Thymus (tissue), 11 donors: ENCODE measurements around the gene FARSB. TPM values are rescaled to one million over a fixed set of nuclear protein-coding genes. Genes with fewer than 3 reads are reported as not detected.

Experiments
- DNase-seq, 9 donors: peaks; one replicate each; pipeline ENCODE4 v3.0.0-alpha.2; 2013; ENCODE audit warnings: low spot score in 9 of 9, low read depth in 6 of 9, missing footprints in 1 of 9
- H3K27ac ChIP-seq, 2 donors: one replicate each; pipeline ENCODE4 v1.5.1; 2013; ENCODE audit warnings: control low read depth in 1 of 2, low read depth in 1 of 2, low read length in 1 of 2, mild to moderate bottlenecking in 1 of 2, moderate library complexity in 1 of 2
- H3K27me3 ChIP-seq, 2 donors: one replicate each; pipeline ENCODE4 v1.5.1; 2013; ENCODE audit warnings: low read length in 1 of 2; ENCODE audit not compliant: control insufficient read depth in 2 of 2, insufficient read depth in 1 of 2
- H3K36me3 ChIP-seq, 2 donors: one replicate each; pipeline ENCODE4 v1.5.1; 2013; ENCODE audit warnings: low read length in 1 of 2, mild to moderate bottlenecking in 1 of 2, moderate library complexity in 1 of 2; ENCODE audit not compliant: control insufficient read depth in 2 of 2, insufficient read depth in 2 of 2
- H3K4me1 ChIP-seq, 2 donors: one replicate each; pipeline ENCODE4 v1.5.1; 2013; ENCODE audit warnings: low read length in 2 of 2; ENCODE audit not compliant: control insufficient read depth in 2 of 2, insufficient read depth in 2 of 2
- H3K4me3 ChIP-seq, 2 donors: one replicate each; pipeline ENCODE4 v1.5.1; 2013; ENCODE audit warnings: low read length in 2 of 2, control low read depth in 1 of 2, mild to moderate bottlenecking in 1 of 2
- H3K9me3 ChIP-seq, 2 donors: one replicate each; pipeline ENCODE4 v1.5.1; 2013; ENCODE audit warnings: low read length in 1 of 2, mild to moderate bottlenecking in 1 of 2; ENCODE audit not compliant: control insufficient read depth in 2 of 2, insufficient read depth in 1 of 2
- WGBS: extraction: QIAGEN DNeasy Blood & Tissue Kit; methylation state at CpG from one replicate; pipeline ENCODE4 v1.1.7; 2013; 5-methylcytosine and 5-hydroxymethylcytosine counted together
- polyA plus RNA-seq: library from polyadenylated mRNA; stranded (reverse); fragments of 200-250 nt; gene quantifications from one replicate; pipeline ENCODE4 v1.2.3, GENCODE V29; 2013
- total RNA-seq: library from RNA; stranded (reverse); fragments of 120-200 nt; gene quantifications from one replicate; pipeline ENCODE4 v1.2.4, GENCODE V29; 2013
- donor health status: healthy.

FARSB gene
- total and polyA plus RNA-seq, 2 donors = 13.5 to 15.9 TPM

GRCh38 chr2:222651718-222652418 lies 4.0 kb downstream of the FARSB start:
- DNase-seq = no peak
- Histone ChIP-seq H3K27ac (no peak overlapping the region), H3K4me1 (peaks cover 11 to 12% of the 10 kb centered on the region in 2 donors), H3K27me3 (no peaks in the 10 kb centered on the region), H3K36me3 (peaks cover 14 to 19% of the 10 kb centered on the region in 2 donors), H3K4me3 (no peak overlapping the region), H3K9me3 (no peaks in the 10 kb centered on the region)
- WGBS = 96% methylated on average over 4 of the region's 4 CpGs

DNA sequence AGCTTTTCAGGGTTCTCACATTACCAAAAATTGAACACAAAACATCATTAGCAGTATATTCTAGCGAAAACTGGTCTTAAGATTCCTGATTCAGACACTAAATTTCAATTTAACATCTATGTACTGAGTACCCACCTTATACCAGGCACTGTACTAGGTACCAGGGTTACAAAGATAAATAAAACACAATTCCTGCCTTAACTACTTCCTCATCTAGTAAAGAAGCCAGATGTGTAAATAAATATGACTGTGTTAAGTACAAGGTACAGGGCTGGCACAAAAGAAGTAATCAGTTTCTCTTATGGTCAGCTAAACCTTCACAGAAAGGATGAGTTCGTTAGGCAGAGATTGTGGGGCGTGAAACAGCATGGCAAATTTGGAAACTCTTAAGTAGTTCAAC lies 6.1 kb downstream of the FARSB start:
- no peak for DNase-seq
- H3K27me3 ChIP-seq = no peaks in the 10 kb centered on the region
- 97% methylated on average over 3 of the region's 3 CpGs for WGBS
- H3K9me3 ChIP-seq = no peaks in the 10 kb centered on the region
- no peak overlapping the region for H3K27ac ChIP-seq
- no peak overlapping the region for H3K4me3 ChIP-seq
- H3K4me1 ChIP-seq = peaks cover 3 to 4% of the 10 kb centered on the region in 2 donors
- H3K36me3 ChIP-seq = peaks cover 14 to 30% of the 10 kb centered on the region in 2 donors

- Histone ChIP-seq H3K27ac (no peak overlapping the region), H3K4me1 (no peaks in the 10 kb centered on the region), H3K36me3 (peaks cover 14 to 49% of the 10 kb centered on the region in 2 donors), H3K27me3 (no peaks in the 10 kb centered on the region), H3K9me3 (no peaks in the 10 kb centered on the region), H3K4me3 (no peak overlapping the region)
- 97% methylated on average over 3 of the region's 3 CpGs for WGBS
- no peak for DNase-seq
Observed at GRCh38 chr2:222646008-222646407, 9.9 kb downstream of the FARSB start.

DNA sequence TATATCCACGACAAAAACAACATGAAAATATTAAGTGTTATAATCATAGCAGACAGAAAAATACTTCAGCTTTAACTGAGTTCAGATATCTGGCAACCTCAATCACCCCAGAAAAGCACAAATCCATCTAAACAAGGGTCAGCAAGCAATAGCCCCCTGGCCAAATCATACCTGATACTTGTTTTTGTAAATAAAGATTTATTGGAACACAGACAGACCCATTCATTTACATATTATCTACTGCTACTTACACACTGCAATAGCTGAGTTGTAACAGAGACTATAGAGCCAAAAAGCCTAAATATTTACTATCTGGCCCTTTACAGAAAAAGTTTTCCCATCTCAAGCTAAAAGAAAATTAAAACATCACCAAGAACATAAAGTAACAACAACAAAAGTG lies 12.8 kb downstream of the FARSB start:
- H3K36me3 ChIP-seq = peaks cover 16 to 47% of the 10 kb centered on the region in 2 donors
- DNase-seq = no peak
- H3K4me1 ChIP-seq = no peaks in the 10 kb centered on the region
- 98% methylated on average over 1 of the region's 1 CpG for WGBS
- H3K4me3 ChIP-seq = no peak overlapping the region
- H3K27ac ChIP-seq = no peak overlapping the region
- H3K27me3 ChIP-seq = no peaks in the 10 kb centered on the region
- no peaks in the 10 kb centered on the region for H3K9me3 ChIP-seq

DNA sequence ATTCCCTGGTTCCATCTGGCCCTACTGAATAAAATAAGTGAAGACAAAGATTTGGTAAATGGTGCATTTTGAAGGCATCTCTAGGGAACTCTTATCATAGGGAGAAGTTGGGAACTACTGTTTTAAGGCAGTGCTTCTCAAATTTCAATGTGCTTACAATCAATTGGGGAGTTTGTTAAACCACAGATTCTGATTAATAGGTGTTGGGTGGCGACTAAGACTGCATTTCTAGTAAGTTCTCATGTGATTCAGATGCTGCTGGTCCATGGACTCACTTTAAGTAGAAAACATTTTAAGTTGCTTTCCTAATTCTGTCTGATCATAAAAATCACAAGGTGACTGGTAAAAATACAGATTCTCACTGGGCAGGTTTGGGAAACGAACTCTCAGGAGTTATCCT lies 14.6 kb downstream of the FARSB start:
- H3K4me3 ChIP-seq = no peak overlapping the region
- no peak overlapping the region for H3K27ac ChIP-seq
- 99% methylated on average over 2 of the region's 2 CpGs for WGBS
- no peak for DNase-seq
- no peaks in the 10 kb centered on the region for H3K4me1 ChIP-seq
- H3K36me3 ChIP-seq = peaks cover 4 to 46% of the 10 kb centered on the region in 2 donors
- no peaks in the 10 kb centered on the region for H3K27me3 ChIP-seq
- no peaks in the 10 kb centered on the region for H3K9me3 ChIP-seq

DNA sequence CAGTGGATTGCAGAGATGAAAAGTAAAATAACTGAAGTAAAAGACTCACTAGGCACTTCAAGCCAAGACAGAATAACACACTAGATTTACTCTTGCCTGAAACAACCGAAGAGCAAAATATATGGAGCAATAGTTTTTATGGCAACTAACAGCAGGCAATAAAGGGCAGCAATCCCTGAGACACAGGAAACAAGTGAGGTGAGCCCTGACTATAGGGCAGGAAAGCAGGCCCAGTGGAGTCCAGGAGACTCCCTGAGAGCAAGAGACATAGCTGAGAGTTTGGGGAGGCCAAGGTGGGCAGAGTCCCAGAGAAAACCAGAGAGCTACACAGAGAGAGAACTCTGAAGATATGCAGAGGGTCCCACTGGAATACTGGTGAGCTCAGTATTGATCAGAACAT lies 18.8 kb downstream of the FARSB start:
- DNase-seq = no peak
- H3K9me3 ChIP-seq = no peaks in the 10 kb centered on the region
- 98% methylated on average over 1 of the region's 1 CpG for WGBS

DNA sequence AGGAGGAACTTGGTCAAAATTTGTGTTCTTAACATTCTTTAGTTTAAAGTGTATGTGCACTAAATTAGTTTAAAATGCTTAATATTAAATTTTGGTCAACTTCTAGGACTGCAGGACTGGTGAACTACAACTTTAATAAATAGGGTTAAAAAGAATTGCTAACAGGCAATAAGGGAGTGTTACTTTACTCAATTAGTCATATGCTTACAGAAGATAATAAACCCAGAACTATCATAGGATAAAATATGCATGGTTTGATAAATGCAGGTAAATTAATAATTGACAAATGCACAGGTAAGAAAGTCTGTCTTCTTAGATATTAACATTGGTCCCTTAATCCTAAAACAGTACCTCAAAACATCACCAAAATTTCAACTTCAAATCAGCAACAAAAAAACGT lies 20.6 kb downstream of the FARSB start:
- no peak for DNase-seq
- Histone ChIP-seq H3K4me3 (no peak overlapping the region), H3K27me3 (no peaks in the 10 kb centered on the region), H3K4me1 (no peaks in the 10 kb centered on the region), H3K27ac (no peak overlapping the region), H3K9me3 (no peaks in the 10 kb centered on the region), H3K36me3 (peaks cover 12 to 43% of the 10 kb centered on the region in 2 donors)
- 97% methylated on average over 1 of the region's 1 CpG for WGBS

More for the DNA sequence above, 18.8 kb downstream of the FARSB start:
- Histone ChIP-seq H3K4me1 (no peaks in the 10 kb centered on the region), H3K4me3 (no peak overlapping the region), H3K27me3 (no peaks in the 10 kb centered on the region), H3K27ac (no peak overlapping the region), H3K36me3 (peaks cover 9 to 45% of the 10 kb centered on the region in 2 donors)

DNA sequence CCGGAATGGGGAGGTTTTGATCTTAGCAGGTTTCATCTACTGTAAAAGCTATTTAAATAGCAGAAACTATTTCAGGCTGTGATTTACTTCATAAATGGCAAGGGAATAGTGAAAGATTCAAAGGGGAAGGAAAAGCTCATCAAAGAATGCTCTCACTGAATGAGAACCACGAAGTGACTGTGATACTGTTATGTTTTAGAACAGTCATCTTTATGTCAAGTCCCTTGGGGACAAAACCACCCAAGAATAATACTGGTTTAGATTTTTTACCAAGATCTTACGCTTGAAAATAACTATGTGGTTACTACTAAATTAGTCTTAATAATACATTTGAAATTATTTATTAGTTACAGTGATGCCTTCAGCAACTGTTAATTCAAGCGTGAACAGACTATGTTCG lies 28.1 kb downstream of the FARSB start:
- WGBS = 98% methylated on average over 5 of the region's 5 CpGs
- Histone ChIP-seq H3K27me3 (no peaks in the 10 kb centered on the region), H3K4me1 (no peaks in the 10 kb centered on the region), H3K9me3 (no peaks in the 10 kb centered on the region), H3K36me3 (peaks cover 18 to 52% of the 10 kb centered on the region in 2 donors), H3K4me3 (no peak overlapping the region), H3K27ac (no peak overlapping the region)
- no peak for DNase-seq

DNA sequence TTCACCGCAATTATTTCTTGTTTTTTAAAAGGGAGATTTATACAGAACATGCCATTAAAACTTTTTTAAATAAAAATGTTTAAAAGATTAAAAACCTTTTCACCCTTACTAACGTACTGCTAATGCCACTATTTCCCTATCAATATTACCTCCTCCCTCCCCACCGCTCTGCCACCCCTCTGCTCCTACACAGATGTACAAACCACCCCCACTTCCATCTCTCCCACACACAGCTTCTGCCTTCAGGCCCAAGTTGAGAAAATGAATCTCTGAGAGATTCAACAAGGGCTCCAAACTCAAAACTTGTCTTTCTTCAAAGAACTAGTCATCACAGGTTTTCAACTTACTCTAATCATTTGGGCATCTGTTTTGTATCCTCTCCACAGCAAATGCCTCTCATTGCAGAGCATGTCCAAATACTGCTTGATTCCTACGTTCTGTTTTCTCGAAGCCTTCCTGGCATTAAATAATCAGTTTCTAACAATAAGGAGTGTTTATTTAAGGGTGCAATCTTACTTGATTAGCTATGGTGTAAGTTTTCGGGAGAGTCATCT lies 32.1 kb downstream of the FARSB start:
- DNase-seq = no peak
- no peak overlapping the region for H3K27ac ChIP-seq
- peaks cover 14 to 56% of the 10 kb centered on the region in 2 donors for H3K36me3 ChIP-seq
- no peaks in the 10 kb centered on the region for H3K27me3 ChIP-seq
- 98% methylated on average over 6 of the region's 6 CpGs for WGBS
- no peaks in the 10 kb centered on the region for H3K9me3 ChIP-seq
- no peaks in the 10 kb centered on the region for H3K4me1 ChIP-seq
- no peak overlapping the region for H3K4me3 ChIP-seq
